Activated gamma-delta T cell treated with anti-CD3 and anti-CD28 coated beads, Interleukin-2, amount 50 U/mL, for 16 hours (primary cell): ENCODE results near the gene JAML.
A peak's percentile ranks its signal among the peaks of the same experiment; 100 is the strongest.
"Not testable (repeated sequence)": the region's sequence is repeated elsewhere in the genome, so short reads cannot be mapped to it uniquely, and the experiment has no call there.

Experiments
- DNase-seq: peaks from one replicate; pipeline ENCODE4 v3.0.0-alpha.2; 2020; ENCODE audit warnings: low read depth

The JAML gene

GRCh38 chr11:118193910-118194566 is 30.8 kb downstream of the JAML start:
- DNase-seq: no peak

- DNase-seq: not testable (repeated sequence)
Measured at GRCh38 chr11:118192817-118193216, 32.0 kb downstream of the JAML start.

- not testable (repeated sequence) for DNase-seq
Measured at GRCh38 chr11:118190942-118191506, 33.8 kb downstream of the JAML start.

- no peak for DNase-seq
Measured at GRCh38 chr11:118186346-118187107, 38.3 kb downstream of the JAML start.

GRCh38 chr11:118184784-118185579 is 39.8 kb downstream of the JAML start:
- no peak for DNase-seq

GRCh38 chr11:118183691-118184090 is 41.1 kb downstream of the JAML start:
- not testable (repeated sequence) for DNase-seq

- no peak for DNase-seq
Measured at GRCh38 chr11:118180300-118180703, 44.5 kb downstream of the JAML start.

GRCh38 chr11:118176778-118177134 is 48.1 kb downstream of the JAML start:
- DNase-seq: no peak

GRCh38 chr11:118175993-118176777 is 48.6 kb downstream of the JAML start, which contains the start of gene SCN2B:
Gene SCN2B, minus strand, starts transcription at chr11:118176639. Its CDS starts 208 bp downstream, at chr11:118176431.
- no peak for DNase-seq

- no peak for DNase-seq
Measured at GRCh38 chr11:118175031-118175992, 49.5 kb downstream of the JAML start.

GRCh38 chr11:118174006-118174567 is 50.7 kb downstream of the JAML start:
- DNase-seq: no peak

GRCh38 chr11:118172356-118172755 is 52.5 kb downstream of the JAML start:
- DNase-seq: no peak

GRCh38 chr11:118171269-118172062 is 53.3 kb downstream of the JAML start:
- DNase-seq: peak; percentile 51

- no peak for DNase-seq
Measured at GRCh38 chr11:118170882-118171268, 53.9 kb downstream of the JAML start.

- no peak for DNase-seq
Measured at GRCh38 chr11:118170231-118170630, 54.6 kb downstream of the JAML start.

- DNase-seq: no peak
Measured at GRCh38 chr11:118169300-118170140, 55.3 kb downstream of the JAML start.

GRCh38 chr11:118168751-118169150 is 56.1 kb downstream of the JAML start:
- DNase-seq: no peak

- DNase-seq: no peak
Measured at GRCh38 chr11:118168316-118168715, 56.5 kb downstream of the JAML start.
